Stomach (tissue), 4 donors: Measurements from ENCODE around the gene PARD3.

ENCODE experiments used
- CTCF ChIP-seq, 7 experiments: fragments of 450-650 bp in 4 of 7; fragments of 200-600 bp in 3 of 7; sonication (generic) in 3 of 7; IDR thresholded peaks; one replicate each; pipeline ENCODE4 v1.5.1; 2016 to 2019; ENCODE audit warnings: antibody characterized with exemption in 7 of 7, control low read depth in 2 of 7, mild to moderate bottlenecking in 1 of 7
- POLR2A ChIP-seq, 4 donors: fragments of 450-650 bp; IDR thresholded peaks; one replicate each; pipeline ENCODE4 v1.6.1; 2016; ENCODE audit warnings: antibody characterized with exemption in 4 of 4, control low read depth in 2 of 4, mild to moderate bottlenecking in 1 of 4, moderate library complexity in 1 of 4

- TF ChIP-seq CTCF (IDR thresholded peaks at IDR 0.05), result no peak
- TF ChIP-seq POLR2A (IDR thresholded peaks at IDR 0.05), result no peak
These were observed 521.0 kb downstream of the PARD3 start for GRCh38 chr10:34294137-34294536.
